Mucosa of descending colon (tissue), 3 donors: ENCODE results near the gene HMGN4. TPM values are rescaled to one million over a fixed set of nuclear protein-coding genes. Genes with fewer than 3 reads are reported as not detected.

ENCODE experiments used
- ATAC-seq: fragments of 200-7000 bp; cut with Tn5 transposase; one replicate; pipeline ENCODE4 v1.9.1; 2020; ENCODE audit warnings: mild to moderate bottlenecking, moderate library complexity
- DNase-seq, 3 donors: peaks; one replicate each; pipeline ENCODE4 v3.0.0-alpha.2; 2020
- H3K36me3 ChIP-seq: fragments of 200-600 bp; one replicate; pipeline ENCODE4 v1.8.0; 2021; ENCODE audit warnings: low read depth, mild to moderate bottlenecking
- H3K4me1 ChIP-seq: fragments of 200-600 bp; one replicate; pipeline ENCODE4 v1.8.0; 2021; ENCODE audit warnings: low read depth, mild to moderate bottlenecking
- H3K4me3 ChIP-seq: fragments of 200-600 bp; one replicate; pipeline ENCODE4 v1.8.0; 2021; ENCODE audit warnings: mild to moderate bottlenecking
- H3K9me3 ChIP-seq: fragments of 200-600 bp; one replicate; pipeline ENCODE4 v1.8.0; 2021; ENCODE audit warnings: mild to moderate bottlenecking
- intact Hi-C, 2 donors: fragments of 100-400 bp; cut with DNase I in 1 of 2; cut with micrococcal nuclease in 1 of 2; formaldehyde crosslinking; loops; one replicate each; pipeline versions ENCODE4 v1.11.0 to v1.11.1; 2022; cut with DNase I, micrococcal nuclease
- total RNA-seq, 3 donors: library from RNA; stranded (reverse); fragmentation: NEBNext Ultra II Directional in 2 of 3; extraction: Animal tissue kit (Norgen Biotek cat#: 25700) in 2 of 3; gene quantifications; one replicate each; pipeline versions ENCODE4 v1.2.1 to v1.2.4, GENCODE V29; 2021 to 2023
- TF ChIP-seq, protein P1 (sequence below): fragments of 200-600 bp; IDR thresholded peaks from one replicate; pipeline ENCODE4 v1.8.0; 2022; ENCODE audit warnings: antibody characterized with exemption, mild to moderate bottlenecking
- donor health status: DM: no; HTN: no; CAD: no; lungs with moderate emphysema.
- donor health status: DM: no; HTN: no; CAD: no.
- donor health status: DM: no; HTN: yes; CAD: no.

The HMGN4 gene
- total RNA-seq, 3 donors from 2014 or later: 58.6 to 76.0 (median 68.2) TPM

- no peak for DNase-seq
- Histone ChIP-seq H3K4me3 (no peak overlapping the region), H3K36me3 (no peaks in the 10 kb centered on the region), H3K9me3 (no peaks in the 10 kb centered on the region), H3K4me1 (peaks cover 7% of the 10 kb centered on the region)
- ATAC-seq: no peak
- TF ChIP-seq, protein P1, sequence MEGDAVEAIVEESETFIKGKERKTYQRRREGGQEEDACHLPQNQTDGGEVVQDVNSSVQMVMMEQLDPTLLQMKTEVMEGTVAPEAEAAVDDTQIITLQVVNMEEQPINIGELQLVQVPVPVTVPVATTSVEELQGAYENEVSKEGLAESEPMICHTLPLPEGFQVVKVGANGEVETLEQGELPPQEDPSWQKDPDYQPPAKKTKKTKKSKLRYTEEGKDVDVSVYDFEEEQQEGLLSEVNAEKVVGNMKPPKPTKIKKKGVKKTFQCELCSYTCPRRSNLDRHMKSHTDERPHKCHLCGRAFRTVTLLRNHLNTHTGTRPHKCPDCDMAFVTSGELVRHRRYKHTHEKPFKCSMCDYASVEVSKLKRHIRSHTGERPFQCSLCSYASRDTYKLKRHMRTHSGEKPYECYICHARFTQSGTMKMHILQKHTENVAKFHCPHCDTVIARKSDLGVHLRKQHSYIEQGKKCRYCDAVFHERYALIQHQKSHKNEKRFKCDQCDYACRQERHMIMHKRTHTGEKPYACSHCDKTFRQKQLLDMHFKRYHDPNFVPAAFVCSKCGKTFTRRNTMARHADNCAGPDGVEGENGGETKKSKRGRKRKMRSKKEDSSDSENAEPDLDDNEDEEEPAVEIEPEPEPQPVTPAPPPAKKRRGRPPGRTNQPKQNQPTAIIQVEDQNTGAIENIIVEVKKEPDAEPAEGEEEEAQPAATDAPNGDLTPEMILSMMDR: no peak
- intact Hi-C loops: no loop called here
Measured at GRCh38 chr6:26552205-26552604, 14.0 kb downstream of the HMGN4 start.

- no peak for ATAC-seq
- Histone ChIP-seq H3K9me3 (no peaks in the 10 kb centered on the region), H3K4me3 (no peak overlapping the region), H3K36me3 (no peaks in the 10 kb centered on the region), H3K4me1 (peaks cover 7% of the 10 kb centered on the region)
- intact Hi-C loops: no loop called here
- TF ChIP-seq, protein P1: no peak
- no peak for DNase-seq
Measured at GRCh38 chr6:26552640-26553188, 14.5 kb downstream of the HMGN4 start.

DNA sequence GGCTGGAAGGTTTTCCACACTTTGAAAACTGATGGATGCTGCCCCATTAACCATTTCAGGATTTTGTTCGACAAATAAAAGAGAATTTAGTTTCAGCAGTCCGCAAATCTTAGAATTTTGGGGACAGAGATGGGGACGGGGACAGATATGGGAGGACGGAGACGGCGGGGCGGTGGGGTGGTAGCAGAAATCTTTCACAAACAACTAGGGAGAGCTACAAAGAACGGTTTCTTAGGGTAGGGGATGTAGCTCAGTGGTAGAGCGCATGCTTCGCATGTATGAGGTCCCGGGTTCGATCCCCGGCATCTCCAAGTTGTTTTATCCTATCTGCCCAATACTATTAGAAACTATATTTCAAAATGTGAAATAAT lies 15.1 kb downstream of the HMGN4 start:
- peak; percentile 79 for ATAC-seq

DNA sequence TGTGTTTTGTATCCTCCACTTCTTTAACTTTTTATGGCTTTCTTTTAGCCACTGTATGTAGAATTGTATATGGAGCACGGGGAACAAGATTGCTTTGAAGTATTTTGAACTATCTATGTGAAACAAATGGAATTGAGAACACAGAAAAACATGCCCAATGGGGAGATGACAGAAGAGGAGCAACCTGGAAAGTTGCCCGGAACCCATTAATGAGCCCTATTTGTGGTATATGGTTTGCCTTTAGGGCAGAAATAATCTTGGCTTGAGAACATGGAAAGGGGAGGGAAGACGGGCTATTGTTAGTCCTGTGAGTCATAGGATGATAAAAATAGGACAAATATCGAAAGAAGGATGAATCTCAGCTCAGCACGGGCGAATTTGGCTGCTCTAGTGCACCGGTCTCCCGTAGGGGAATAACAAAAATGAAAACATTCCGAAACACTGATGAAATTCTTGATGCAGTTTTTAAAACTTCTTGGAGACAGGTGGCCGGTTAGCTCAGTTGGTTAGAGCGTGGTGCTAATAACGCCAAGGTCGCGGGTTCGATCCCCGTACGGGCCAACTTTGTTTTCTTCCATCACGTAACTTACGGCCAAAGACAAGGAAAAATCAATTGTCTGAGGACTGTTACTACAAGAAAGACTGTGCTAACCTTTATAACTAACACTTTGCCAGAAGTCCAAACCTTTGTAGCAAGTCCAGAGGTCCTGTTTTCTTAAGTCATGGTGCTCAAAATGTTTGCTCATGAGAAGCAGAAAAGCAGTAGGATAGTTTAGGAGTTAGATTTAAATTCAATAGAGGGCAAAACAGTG lies 15.7 kb downstream of the HMGN4 start:
- TF ChIP-seq, protein P1: no peak
- H3K4me1 ChIP-seq: peaks cover 7% of the 10 kb centered on the region
- H3K36me3 ChIP-seq: no peaks in the 10 kb centered on the region
- no peak overlapping the region for H3K4me3 ChIP-seq
- intact Hi-C loops: no loop called here
- H3K9me3 ChIP-seq: no peaks in the 10 kb centered on the region
- ATAC-seq (peak; percentile 72), DNase-seq (peak; percentile 79 to 83 (median 81))

More for the DNA sequence above, 15.1 kb downstream of the HMGN4 start:
- H3K4me3 ChIP-seq: no peak overlapping the region
- no peaks in the 10 kb centered on the region for H3K9me3 ChIP-seq
- no peaks in the 10 kb centered on the region for H3K36me3 ChIP-seq
- intact Hi-C loops: no loop called here
- H3K4me1 ChIP-seq: peaks cover 7% of the 10 kb centered on the region
- peak in 2 of 3 donors; percentile 76 to 82 for DNase-seq
- TF ChIP-seq, protein P1: no peak

GRCh38 chr6:26554447-26554696 lies 16.2 kb downstream of the HMGN4 start:
- H3K9me3 ChIP-seq: no peaks in the 10 kb centered on the region
- H3K36me3 ChIP-seq: no peaks in the 10 kb centered on the region
- intact Hi-C loops: no loop called here
- H3K4me1 ChIP-seq: peaks cover 7% of the 10 kb centered on the region
- no peak for DNase-seq
- no peak overlapping the region for H3K4me3 ChIP-seq
- no peak for ATAC-seq
- TF ChIP-seq, protein P1: no peak
